HUES6 (cell line): ENCODE measurements around the gene PELI1.

ENCODE experiments used
- H3K27ac ChIP-seq: 2 replicates; pipeline ENCODE4 v1.7.0; 2013; ENCODE audit warnings: low read depth, mild to moderate bottlenecking, low read length, inconsistent platforms
- H3K27me3 ChIP-seq: 2 replicates; pipeline ENCODE4 v1.6.1; 2013; ENCODE audit warnings: low read length; ENCODE audit not compliant: control insufficient read depth, insufficient read depth
- H3K36me3 ChIP-seq: 2 replicates; pipeline ENCODE4 v1.6.1; 2013; ENCODE audit warnings: low read length; ENCODE audit not compliant: control insufficient read depth, insufficient read depth
- H3K4me1 ChIP-seq: 2 replicates; pipeline ENCODE4 v1.6.1; 2013; ENCODE audit warnings: low read length; ENCODE audit not compliant: control insufficient read depth, insufficient read depth
- H3K4me3 ChIP-seq: 2 replicates; pipeline ENCODE4 v1.5.1; 2013; ENCODE audit warnings: low read depth, low read length
- H3K9ac ChIP-seq: one replicate; pipeline ENCODE4 v1.6.1; 2013; ENCODE audit warnings: mild to moderate bottlenecking, low read length
- H3K9me3 ChIP-seq: 2 replicates; pipeline ENCODE4 v1.6.1; 2013; ENCODE audit warnings: low read depth, low read length; ENCODE audit not compliant: control insufficient read depth, insufficient read depth

PELI1 gene

GRCh38 chr2:64173156-64174135 is 29.2 kb upstream of the PELI1 start:
- H3K4me1 ChIP-seq = peaks cover 30% of the 10 kb centered on the region
- no peak overlapping the region for H3K4me3 ChIP-seq
- no peak overlapping the region for H3K27ac ChIP-seq
- no peaks in the 10 kb centered on the region for H3K27me3 ChIP-seq
- no peaks in the 10 kb centered on the region for H3K36me3 ChIP-seq
- H3K9me3 ChIP-seq = no peaks in the 10 kb centered on the region
- no peak overlapping the region for H3K9ac ChIP-seq

- no peak overlapping the region for H3K27ac ChIP-seq
Observed at GRCh38 chr2:64168756-64169155, 24.5 kb upstream of the PELI1 start.

GRCh38 chr2:64168201-64168600 is 24.0 kb upstream of the PELI1 start:
- Histone ChIP-seq H3K4me1 (peaks cover 7% of the 10 kb centered on the region), H3K9ac (no peak overlapping the region), H3K4me3 (no peak overlapping the region), H3K36me3 (no peaks in the 10 kb centered on the region), H3K9me3 (no peaks in the 10 kb centered on the region), H3K27me3 (no peaks in the 10 kb centered on the region), H3K27ac (no peak overlapping the region)

More at GRCh38 chr2:64168756-64169155, 24.5 kb upstream of the PELI1 start:
- Histone ChIP-seq H3K9me3 (no peaks in the 10 kb centered on the region), H3K36me3 (no peaks in the 10 kb centered on the region), H3K9ac (no peak overlapping the region), H3K27me3 (no peaks in the 10 kb centered on the region), H3K4me1 (peaks cover 13% of the 10 kb centered on the region), H3K4me3 (no peak overlapping the region)

- no peak overlapping the region for H3K27ac ChIP-seq
- no peak overlapping the region for H3K9ac ChIP-seq
- H3K4me3 ChIP-seq = no peak overlapping the region
- H3K4me1 ChIP-seq = peaks cover 7% of the 10 kb centered on the region; the same call in 1 of the 2 replicates
- no peaks in the 10 kb centered on the region for H3K9me3 ChIP-seq
- no peaks in the 10 kb centered on the region for H3K27me3 ChIP-seq
- H3K36me3 ChIP-seq = no peaks in the 10 kb centered on the region
Observed at GRCh38 chr2:64166637-64167420, 22.6 kb upstream of the PELI1 start.

GRCh38 chr2:64166212-64166611 is 22.0 kb upstream of the PELI1 start:
- Histone ChIP-seq H3K9me3 (no peaks in the 10 kb centered on the region), H3K27ac (no peak overlapping the region), H3K36me3 (no peaks in the 10 kb centered on the region), H3K27me3 (no peaks in the 10 kb centered on the region), H3K4me3 (no peak overlapping the region), H3K9ac (no peak overlapping the region), H3K4me1 (0 out of 2 replicates have a peak, but pooled peaks cover 2% of the 10 kb centered on the region)

DNA sequence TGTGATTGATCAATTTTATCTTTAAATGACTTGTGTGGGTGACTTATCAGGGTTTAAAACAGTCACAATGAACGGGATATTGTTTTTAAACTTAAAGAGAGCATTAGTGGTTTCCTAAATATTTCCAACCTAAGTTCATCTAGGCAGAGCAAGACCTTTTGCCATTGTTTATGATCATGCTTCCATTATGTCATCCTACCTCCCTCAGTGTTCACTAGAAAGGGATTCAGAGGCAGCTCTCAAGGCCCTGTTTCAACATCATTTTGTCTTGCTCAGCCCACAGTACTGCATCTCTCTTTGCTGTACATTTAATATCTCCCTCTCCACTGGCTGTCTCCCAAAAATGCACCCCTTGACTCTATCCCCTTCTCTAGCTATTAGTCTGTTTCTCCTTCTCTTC is 21.5 kb upstream of the PELI1 start:
- no peaks in the 10 kb centered on the region for H3K4me1 ChIP-seq

DNA sequence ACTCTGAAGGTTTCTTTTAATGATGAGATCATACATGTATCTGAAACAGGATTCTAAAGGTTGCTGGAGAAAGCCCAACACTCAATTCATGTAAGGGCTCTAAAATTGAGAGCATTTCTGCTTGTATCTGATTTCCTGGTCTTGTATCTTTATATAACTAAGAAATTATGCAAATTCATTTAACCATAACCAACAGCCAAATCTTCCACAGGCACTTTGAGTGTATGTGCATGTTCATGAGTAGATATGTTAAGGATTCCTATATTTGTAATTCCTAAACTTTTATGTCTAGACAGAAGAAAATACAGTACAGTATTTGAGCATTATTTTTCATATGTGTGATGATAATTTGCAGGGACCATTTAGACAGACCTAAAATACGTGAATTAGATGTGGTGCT is 20.4 kb upstream of the PELI1 start:
- Histone ChIP-seq H3K4me3 (no peak overlapping the region), H3K36me3 (no peaks in the 10 kb centered on the region)

More for the DNA sequence above, 21.5 kb upstream of the PELI1 start:
- Histone ChIP-seq H3K27me3 (no peaks in the 10 kb centered on the region), H3K27ac (no peak overlapping the region), H3K4me3 (no peak overlapping the region), H3K36me3 (no peaks in the 10 kb centered on the region), H3K9ac (no peak overlapping the region), H3K9me3 (no peaks in the 10 kb centered on the region)

DNA sequence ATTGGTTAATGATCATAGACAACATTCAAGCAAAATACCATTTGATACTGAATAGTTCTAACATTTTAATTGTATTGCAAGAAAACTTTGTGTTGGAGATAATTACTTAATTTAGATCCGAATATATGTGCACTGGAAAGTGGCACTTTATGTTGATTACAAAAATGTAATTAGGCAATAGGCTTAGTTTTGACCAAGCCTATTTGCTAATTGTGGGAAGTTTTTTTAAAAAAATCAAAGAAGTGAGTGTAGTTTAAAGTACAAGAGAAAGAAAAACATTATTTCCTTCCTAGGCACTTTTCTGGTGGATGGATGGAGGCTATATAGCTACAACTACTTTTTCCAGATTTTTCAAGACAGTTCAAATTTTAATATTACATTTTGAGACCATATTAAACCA is 18.3 kb upstream of the PELI1 start:
- Histone ChIP-seq H3K4me1 (no peaks in the 10 kb centered on the region), H3K27me3 (no peaks in the 10 kb centered on the region), H3K9ac (no peak overlapping the region), H3K4me3 (no peak overlapping the region), H3K9me3 (no peaks in the 10 kb centered on the region), H3K36me3 (no peaks in the 10 kb centered on the region), H3K27ac (no peak overlapping the region)

More for the DNA sequence above, 20.4 kb upstream of the PELI1 start:
- no peaks in the 10 kb centered on the region for H3K4me1 ChIP-seq
- H3K9me3 ChIP-seq = no peaks in the 10 kb centered on the region
- no peaks in the 10 kb centered on the region for H3K27me3 ChIP-seq
- no peak overlapping the region for H3K9ac ChIP-seq
- H3K27ac ChIP-seq = no peak overlapping the region

- Histone ChIP-seq H3K27me3 (no peaks in the 10 kb centered on the region), H3K9me3 (no peaks in the 10 kb centered on the region)
Observed at GRCh38 chr2:64157792-64158191, 13.6 kb upstream of the PELI1 start.

GRCh38 chr2:64153811-64154210 is 9.6 kb upstream of the PELI1 start:
- Histone ChIP-seq H3K27me3 (no peaks in the 10 kb centered on the region), H3K27ac (no peak overlapping the region), H3K4me1 (peaks cover 8% of the 10 kb centered on the region; the same call in 1 of the 2 replicates), H3K4me3 (no peak overlapping the region), H3K9ac (no peak overlapping the region), H3K9me3 (no peaks in the 10 kb centered on the region), H3K36me3 (no peaks in the 10 kb centered on the region)

More at GRCh38 chr2:64157792-64158191, 13.6 kb upstream of the PELI1 start:
- no peak overlapping the region for H3K27ac ChIP-seq
- no peak overlapping the region for H3K9ac ChIP-seq
- H3K4me3 ChIP-seq = no peak overlapping the region
- H3K4me1 ChIP-seq = peaks cover 4% of the 10 kb centered on the region; the same call in 1 of the 2 replicates
- H3K36me3 ChIP-seq = no peaks in the 10 kb centered on the region

GRCh38 chr2:64151476-64151875 is 7.3 kb upstream of the PELI1 start:
- Histone ChIP-seq H3K4me3 (no peak overlapping the region), H3K9me3 (no peaks in the 10 kb centered on the region), H3K27ac (no peak overlapping the region), H3K4me1 (peaks cover 8% of the 10 kb centered on the region; the same call in 1 of the 2 replicates), H3K9ac (no peak overlapping the region), H3K36me3 (no peaks in the 10 kb centered on the region), H3K27me3 (no peaks in the 10 kb centered on the region)
